Measurements from ENCODE around the gene ZNF26.
"Not testable (repeated sequence)": the region's sequence is repeated elsewhere in the genome, so short reads cannot be mapped to it uniquely, and the experiment has no call there.

The ZNF26 gene

DNA sequence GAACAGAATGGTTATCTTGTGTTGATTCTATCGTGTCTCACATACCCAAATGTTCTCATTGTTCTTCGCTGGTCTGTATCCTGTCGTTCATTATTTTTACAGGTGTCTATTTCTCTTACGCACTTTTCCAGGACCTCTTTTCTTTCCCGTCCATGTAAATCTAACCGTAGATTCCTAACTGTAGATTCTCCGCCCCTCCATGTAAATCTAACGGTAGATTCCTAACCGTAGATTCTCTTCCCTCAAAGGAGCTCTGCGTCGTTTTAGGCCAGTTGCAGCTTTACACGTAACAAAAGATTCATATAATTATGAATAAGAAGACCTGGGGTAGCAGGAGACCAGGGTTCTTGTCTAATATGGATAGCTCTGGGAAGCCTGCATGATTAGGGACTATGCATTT lies 20.4 kb upstream of the ZNF26 start:
- TF ChIP-seq, protein P1, sequence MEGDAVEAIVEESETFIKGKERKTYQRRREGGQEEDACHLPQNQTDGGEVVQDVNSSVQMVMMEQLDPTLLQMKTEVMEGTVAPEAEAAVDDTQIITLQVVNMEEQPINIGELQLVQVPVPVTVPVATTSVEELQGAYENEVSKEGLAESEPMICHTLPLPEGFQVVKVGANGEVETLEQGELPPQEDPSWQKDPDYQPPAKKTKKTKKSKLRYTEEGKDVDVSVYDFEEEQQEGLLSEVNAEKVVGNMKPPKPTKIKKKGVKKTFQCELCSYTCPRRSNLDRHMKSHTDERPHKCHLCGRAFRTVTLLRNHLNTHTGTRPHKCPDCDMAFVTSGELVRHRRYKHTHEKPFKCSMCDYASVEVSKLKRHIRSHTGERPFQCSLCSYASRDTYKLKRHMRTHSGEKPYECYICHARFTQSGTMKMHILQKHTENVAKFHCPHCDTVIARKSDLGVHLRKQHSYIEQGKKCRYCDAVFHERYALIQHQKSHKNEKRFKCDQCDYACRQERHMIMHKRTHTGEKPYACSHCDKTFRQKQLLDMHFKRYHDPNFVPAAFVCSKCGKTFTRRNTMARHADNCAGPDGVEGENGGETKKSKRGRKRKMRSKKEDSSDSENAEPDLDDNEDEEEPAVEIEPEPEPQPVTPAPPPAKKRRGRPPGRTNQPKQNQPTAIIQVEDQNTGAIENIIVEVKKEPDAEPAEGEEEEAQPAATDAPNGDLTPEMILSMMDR (IDR thresholded peaks at IDR 0.05; ENCODE audit: insufficient read depth, low read depth, low read length, missing control alignments) = no peak
- H3K4me3 ChIP-seq (ENCODE audit: low read depth, low read length) = no peak overlapping the region
- no peak for DNase-seq (ENCODE audit: low read depth)

GRCh38 chr12:132966676-132967415 lies 19.3 kb upstream of the ZNF26 start:
- no peak for DNase-seq (ENCODE audit: low read depth)
- H3K4me3 ChIP-seq (ENCODE audit: low read depth, low read length) = no peak overlapping the region
- TF ChIP-seq, protein P1 (IDR thresholded peaks at IDR 0.05; ENCODE audit: insufficient read depth, low read depth, low read length, missing control alignments) = no peak

DNA sequence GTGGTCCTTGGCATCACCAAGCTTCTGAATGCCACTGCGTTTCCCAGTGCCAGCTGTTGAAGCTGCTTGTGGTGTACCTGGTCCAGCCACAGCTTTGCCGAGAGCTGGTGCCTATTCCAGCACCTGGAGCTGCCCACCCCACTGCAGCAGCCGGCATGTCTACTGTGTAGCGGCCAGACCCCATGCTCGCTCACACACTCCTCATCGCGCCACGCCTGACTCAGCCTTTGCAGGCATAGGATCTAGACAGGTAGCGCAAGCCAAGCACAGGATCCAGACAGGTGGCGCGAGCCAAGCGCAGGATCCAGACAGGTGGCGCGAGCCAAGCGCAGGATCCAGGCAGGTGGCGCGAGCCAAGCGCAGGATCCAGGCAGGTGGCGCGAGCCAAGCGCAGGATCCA lies 18.4 kb upstream of the ZNF26 start:
- TF ChIP-seq, protein P1 (IDR thresholded peaks at IDR 0.05; ENCODE audit: insufficient read depth, low read depth, low read length, missing control alignments) = no peak
- no peak overlapping the region for H3K4me3 ChIP-seq (ENCODE audit: low read depth, low read length)
- no peak for DNase-seq (ENCODE audit: low read depth)

GRCh38 chr12:132972374-132972773 lies 13.8 kb upstream of the ZNF26 start:
- DNase-seq (ENCODE audit: low read depth) = no peak
- TF ChIP-seq, protein P1 (IDR thresholded peaks at IDR 0.05; ENCODE audit: insufficient read depth, low read depth, low read length, missing control alignments) = no peak
- H3K4me3 ChIP-seq (ENCODE audit: low read depth, low read length) = no peak overlapping the region

GRCh38 chr12:132976870-132977269 lies 9.3 kb upstream of the ZNF26 start:
- TF ChIP-seq, protein P1 (IDR thresholded peaks at IDR 0.05; ENCODE audit: insufficient read depth, low read depth, low read length, missing control alignments) = peak; percentile 13
- not testable (repeated sequence) for DNase-seq (ENCODE audit: low read depth); H3K4me3 ChIP-seq (ENCODE audit: low read depth, low read length)

DNA sequence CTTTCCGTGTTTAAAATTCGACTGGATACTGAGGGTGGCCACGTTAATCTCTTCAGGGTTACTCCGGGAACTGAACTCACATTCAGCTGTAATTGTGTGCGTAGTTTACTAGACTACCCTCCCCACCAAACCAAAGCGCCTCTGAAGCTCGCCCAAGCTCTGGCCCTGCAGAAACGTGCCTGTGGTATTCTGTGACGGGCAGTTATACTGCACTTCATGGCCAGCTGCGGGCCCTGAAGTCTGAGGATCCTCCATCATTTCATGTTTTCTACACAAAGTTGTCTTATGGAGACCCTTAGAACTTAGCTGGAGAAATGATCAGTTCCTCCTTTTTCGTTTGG lies 688 bp downstream of the ZNF26 start:
- DNase-seq (ENCODE audit: low read depth) = no peak
- TF ChIP-seq, protein P1 (IDR thresholded peaks at IDR 0.05; ENCODE audit: insufficient read depth, low read depth, low read length, missing control alignments) = no peak

GRCh38 chr12:132998741-132999140 lies 12.6 kb downstream of the ZNF26 start:
- TF ChIP-seq, protein P1 (IDR thresholded peaks at IDR 0.05; ENCODE audit: insufficient read depth, low read depth, low read length, missing control alignments) = no peak
- no peak for DNase-seq (ENCODE audit: low read depth)
- no peak overlapping the region for H3K4me3 ChIP-seq (ENCODE audit: low read depth, low read length)

More for the DNA sequence above, 688 bp downstream of the ZNF26 start:
- H3K4me3 ChIP-seq (ENCODE audit: low read depth, low read length) = peak overlapping the region; percentile 90

All from GM12865 (cell line).